Glomerular endothelial cell (primary cell): ENCODE results near the gene STAMBP. TPM values are rescaled to one million over a fixed set of nuclear protein-coding genes. Genes with fewer than 3 reads are reported as not detected.
"Not testable (repeated sequence)": the region's sequence is repeated elsewhere in the genome, so short reads cannot be mapped to it uniquely, and the experiment has no call there.

Experiments used
- DNase-seq: peaks from one replicate; pipeline ENCODE4 v3.0.0-alpha.2; 2011; ENCODE audit warnings: low read depth, low spot score; ENCODE audit errors: extremely low read depth
- total RNA-seq: library from RNA; depleted of rRNA; stranded (reverse); fragments of >200 nt; gene quantifications from 2 replicates; pipeline ENCODE4 v1.2.3, GENCODE V29; 2015

STAMBP gene
- total RNA-seq, 1 donor from 2014 or later, result 24.0 TPM

DNA sequence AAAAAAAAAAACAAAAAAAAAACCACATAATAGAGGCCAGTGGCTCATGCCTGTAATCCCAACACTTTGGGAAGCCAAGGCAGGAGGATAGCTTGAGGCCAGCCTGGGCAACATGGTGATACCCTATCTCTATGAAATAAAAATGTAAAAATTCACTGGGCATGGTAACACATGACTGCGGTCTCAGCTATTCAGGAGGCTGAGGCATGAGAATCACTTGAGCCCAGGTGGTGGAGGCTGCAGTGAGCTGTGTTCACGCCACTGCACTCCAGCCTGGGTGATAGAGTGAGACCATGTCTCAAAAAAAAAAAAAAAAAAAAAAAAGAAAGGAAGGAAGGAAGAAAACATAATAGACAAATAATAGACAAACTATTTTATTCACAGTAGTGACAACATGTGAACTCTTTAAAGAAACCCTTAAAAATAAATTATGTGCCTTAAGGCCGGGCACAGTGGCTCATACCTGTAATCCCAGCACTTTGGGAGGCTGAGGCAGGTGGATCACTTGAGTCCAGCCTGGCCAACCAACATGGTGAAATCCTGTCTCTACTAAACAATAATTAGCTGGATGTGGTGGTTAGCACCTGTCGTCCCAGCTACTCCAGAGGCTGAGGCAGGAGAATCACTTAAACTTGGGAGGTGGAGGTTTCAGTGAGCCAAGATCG lies 75.3 kb downstream of the STAMBP start:
- DNase-seq, result not testable (repeated sequence)

DNA sequence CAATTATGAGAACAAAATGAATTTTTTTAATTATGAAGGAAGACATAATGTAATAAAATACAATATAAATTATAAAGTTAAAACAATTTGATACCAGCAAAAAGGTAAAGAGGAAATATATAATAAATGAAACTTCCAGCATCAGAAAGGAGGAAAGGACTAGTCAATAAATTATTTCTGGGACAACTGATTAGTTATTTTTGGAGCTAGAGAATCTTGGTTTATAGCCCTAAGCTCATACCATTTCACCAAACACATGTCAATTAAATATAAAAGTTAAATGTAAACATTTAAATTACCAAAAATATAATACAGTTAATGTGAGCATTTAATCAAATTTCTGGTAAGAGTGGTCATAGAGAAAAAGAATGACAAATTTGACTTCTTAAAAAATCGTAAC lies 76.2 kb downstream of the STAMBP start:
- no peak for DNase-seq

DNA sequence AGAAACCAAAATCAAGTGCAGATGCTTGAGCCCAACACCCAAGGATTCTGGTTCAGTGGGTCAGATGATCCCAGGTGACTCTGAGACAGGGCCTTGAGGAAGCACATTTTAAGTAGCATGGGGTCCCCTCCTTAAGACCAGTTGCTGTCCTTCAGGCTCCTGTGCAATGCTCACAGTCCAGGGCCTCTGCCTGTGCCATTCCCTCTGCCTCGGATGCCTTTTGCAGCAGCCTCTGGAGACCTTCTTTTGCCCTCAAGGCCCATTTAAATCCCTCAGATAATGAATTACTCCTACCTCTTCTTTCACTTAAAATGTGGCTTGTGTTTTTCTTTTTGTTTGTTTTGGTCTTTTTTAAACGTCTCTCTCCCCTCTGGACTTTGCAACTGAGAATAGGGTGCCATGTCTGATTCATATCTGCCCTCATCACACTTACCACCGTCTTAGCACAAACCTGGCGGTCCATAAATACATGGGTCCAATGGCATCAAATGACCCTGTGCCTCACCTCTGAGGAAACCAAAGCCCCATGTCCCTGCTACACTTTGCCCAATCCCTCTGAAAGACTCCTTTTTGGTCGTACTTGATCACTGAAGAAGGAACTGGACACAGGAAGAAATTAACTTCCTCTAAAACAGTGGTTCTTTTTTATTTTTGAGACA lies 78.2 kb downstream of the STAMBP start:
- no peak for DNase-seq

GRCh38 chr2:73907840-73908452 lies 79.2 kb downstream of the STAMBP start:
- DNase-seq, result no peak

GRCh38 chr2:73908689-73909652 lies 80.2 kb downstream of the STAMBP start:
- DNase-seq, result no peak

GRCh38 chr2:73910873-73911547 lies 82.2 kb downstream of the STAMBP start:
- no peak for DNase-seq

DNA sequence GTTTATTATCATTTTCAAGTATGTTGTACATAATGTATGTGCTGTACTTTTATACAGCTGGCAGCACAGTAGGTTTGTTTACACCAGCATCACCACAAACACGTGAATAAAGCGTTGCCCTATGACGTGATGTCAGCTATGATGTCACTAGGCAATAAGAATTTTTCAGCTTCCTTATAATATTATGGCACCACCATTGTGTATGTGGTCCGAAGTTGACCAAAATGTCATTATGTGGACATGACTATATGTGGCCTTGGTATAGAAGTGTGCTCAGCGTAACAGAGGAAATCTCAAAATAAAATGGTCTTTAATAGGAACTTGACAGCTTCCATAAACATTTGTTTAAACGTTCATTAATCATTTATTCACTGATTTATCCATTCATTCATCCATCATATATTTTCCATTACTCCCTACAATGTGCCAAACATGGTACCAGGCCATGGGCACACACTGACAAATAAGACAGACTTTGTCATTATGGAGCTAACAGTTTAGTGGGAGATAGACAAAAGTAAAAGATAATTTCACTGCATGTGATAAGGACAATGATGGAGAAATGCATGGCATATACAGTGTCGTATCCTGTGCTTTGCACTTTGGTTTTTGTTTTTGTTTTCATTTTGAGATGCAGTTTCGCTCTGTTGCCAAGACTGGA lies 82.9 kb downstream of the STAMBP start:
- no peak for DNase-seq

DNA sequence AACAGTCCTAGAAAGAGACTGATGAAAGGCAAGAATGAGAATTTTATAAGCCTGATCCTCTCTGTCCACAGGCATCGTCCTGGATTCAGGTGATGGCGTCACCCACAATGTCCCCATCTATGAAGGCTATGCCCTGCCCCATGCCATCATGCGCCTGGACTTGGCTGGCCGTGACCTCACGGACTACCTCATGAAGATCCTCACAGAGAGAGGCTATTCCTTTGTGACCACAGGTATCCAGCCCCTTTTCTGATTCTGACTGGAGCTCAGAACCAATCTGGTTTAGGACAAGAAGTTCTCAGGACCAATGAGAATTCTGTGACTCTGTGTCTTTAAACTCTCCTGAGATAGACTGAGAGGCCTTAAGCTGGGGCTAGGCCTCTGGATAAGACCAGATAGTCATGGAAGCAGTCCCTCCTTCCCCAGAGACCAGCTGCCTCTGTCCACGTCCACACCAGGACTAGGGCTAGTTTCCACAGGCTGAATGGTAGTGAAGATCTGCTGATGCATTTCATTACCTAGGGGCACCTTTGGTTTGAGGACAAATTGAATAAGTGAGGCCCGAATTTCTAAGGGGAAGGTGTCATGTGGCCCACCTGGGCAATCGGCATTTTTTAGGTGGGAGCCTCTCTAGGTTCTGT lies 84.8 kb downstream of the STAMBP start:
- no peak for DNase-seq

- no peak for DNase-seq
Observed at GRCh38 chr2:73914667-73915066, 85.9 kb downstream of the STAMBP start.

DNA sequence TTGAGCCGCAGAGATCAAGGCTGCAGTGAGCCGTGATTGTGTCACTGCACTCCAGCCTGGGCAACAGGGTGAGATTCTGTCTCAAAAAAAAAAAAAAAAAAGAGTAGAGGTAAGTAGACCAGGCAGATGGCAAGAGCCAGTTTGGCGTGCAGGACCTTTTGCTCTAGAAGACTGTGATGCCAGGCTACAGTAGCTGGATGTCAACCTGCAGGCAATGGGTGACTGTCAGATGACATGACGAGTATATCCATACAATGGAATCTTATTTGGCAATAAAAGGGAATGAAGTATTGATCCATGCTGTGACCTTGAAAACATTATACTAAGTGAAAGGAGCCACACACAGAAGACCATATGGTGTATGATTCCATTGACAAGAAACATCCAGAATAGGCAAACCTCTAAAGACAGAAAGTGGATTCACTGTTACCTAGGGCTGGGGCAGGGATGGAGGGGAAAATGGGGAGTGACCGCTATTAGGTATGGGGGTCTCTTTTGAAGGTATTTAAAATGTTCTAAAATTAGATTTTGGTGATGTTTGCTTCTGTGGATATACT lies 86.8 kb downstream of the STAMBP start:
- no peak for DNase-seq

DNA sequence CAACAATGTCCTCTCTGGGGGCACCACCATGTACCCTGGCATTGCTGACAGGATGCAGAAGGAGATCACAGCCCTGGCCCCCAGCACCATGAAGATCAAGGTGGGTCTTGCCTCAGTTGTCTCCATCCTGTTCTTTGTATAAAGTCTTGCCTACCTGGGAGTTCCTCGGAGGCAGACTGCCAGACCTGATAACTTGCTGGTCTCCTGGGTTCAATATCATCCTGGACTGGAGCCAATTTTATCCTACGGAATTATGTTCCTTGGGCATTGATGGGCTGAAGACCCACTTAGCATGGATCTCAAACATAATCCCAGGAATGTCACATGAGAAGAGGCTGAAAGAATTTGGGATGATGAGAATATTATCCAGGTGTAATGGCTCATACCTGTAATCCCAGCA lies 87.9 kb downstream of the STAMBP start:
- DNase-seq, result no peak

- no peak for DNase-seq
Observed at GRCh38 chr2:73917296-73917695, 88.5 kb downstream of the STAMBP start.

DNA sequence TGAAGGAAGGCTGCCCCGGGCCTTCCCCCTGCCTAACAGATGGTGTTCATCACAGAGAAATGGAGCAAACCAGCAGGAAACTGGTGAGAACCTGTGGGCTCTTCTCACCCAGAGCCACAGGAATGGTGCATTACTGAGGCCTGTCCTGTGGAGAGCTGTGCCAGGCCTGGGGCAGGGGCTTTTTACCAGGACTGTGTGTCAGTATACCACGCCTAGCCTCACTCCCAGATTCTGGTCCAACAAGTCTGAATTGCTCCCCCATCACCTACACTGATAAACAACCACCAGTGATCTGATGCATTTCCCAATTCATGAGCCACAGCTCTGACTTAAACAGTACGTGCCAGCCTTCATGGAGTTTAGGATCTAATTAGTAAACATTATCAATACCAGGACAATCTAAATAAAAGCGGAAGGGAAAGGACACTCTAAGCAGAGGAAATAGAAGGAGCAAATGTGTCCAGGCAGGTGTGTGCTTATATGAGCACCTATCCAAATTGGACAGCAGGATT lies 89.0 kb downstream of the STAMBP start:
- DNase-seq, result no peak

- DNase-seq, result no peak
Observed at GRCh38 chr2:73918856-73919255, 90.1 kb downstream of the STAMBP start.

DNA sequence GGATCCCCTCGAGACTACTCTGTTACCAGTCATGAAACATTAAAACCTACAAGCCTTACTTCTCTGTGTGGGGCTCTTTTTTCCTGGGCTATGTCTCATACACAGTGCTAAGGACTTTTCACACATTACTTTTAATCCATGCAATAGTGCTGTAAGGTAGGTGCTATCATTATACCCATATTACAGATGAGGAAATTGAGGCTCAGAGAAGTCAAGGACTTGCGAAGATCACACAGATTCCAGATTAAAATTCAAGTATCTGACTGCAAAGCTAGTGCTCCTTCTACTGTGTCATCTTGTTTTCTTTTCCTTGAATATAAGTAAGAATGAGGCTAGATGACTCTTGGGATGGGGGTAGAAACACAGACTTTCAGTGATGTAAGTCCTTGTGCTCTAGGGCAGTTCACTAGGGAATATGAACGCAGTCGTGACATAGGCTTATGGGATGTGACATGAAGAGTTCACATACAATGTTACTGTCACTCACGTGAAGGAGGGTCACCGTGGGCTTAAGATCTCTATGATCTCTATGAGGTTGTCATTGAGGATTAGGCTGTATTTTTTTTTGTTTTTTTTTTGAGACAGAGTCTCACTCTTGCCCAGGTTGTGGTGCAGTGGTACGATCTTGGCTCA lies 91.0 kb downstream of the STAMBP start:
- DNase-seq, result no peak

GRCh38 chr2:73920577-73921545 lies 92.1 kb downstream of the STAMBP start:
- DNase-seq, result no peak

- no peak for DNase-seq
Observed at GRCh38 chr2:73921581-73921980, 92.8 kb downstream of the STAMBP start.
